ENCODE results near the gene KLF18. TPM values are rescaled to one million over a fixed set of nuclear protein-coding genes. Genes with fewer than 3 reads are reported as not detected.

The KLF18 gene
- total and polyA plus RNA-seq, 2 donors (not counting 3 experiments of a cell fraction or from before 2014, with no cell fraction given), result not detected

GRCh38 chr1:44138239-44138638 is 3.2 kb downstream of the KLF18 start:
- H3K27ac ChIP-seq (ENCODE audit: insufficient read depth, low read depth, low read length), result no peak overlapping the region
- H2AFZ ChIP-seq (ENCODE audit: low read depth, low read length), result no peak overlapping the region
- DNase-seq (ENCODE audit: low read depth, low spot score) (no peak), FAIRE-seq (no peak)
- H3K4me3 ChIP-seq (replicated peaks in 1 of 3; ENCODE audit: insufficient read depth in 1 of 3, low read depth in 1 of 3, low read length in 3 of 3), result no peak overlapping the region
- no peaks in the 10 kb centered on the region for H3K36me3 ChIP-seq (ENCODE audit: control insufficient read depth in 2 of 2, extremely low read depth in 1 of 2, insufficient read depth in 2 of 2, low read length in 2 of 2)
- no TSS peak for BruUV-seq (replicated peaks)
- no peaks in the 10 kb centered on the region for H3K9me1 ChIP-seq (replicated peaks; ENCODE audit: control insufficient read depth, extremely low read depth, insufficient read depth, low read length)
- peaks cover 2 to 3% of the 10 kb centered on the region in 2 experiments for H3K27me3 ChIP-seq (ENCODE audit: control insufficient read depth in 2 of 2, insufficient read depth in 2 of 2, low read length in 2 of 2)
- H3K9ac ChIP-seq (replicated peaks; ENCODE audit: extremely low read depth, insufficient read depth, low read length), result no peak overlapping the region
- TF ChIP-seq FOS (IDR thresholded peaks at IDR 0.05; ENCODE audit: borderline replicate concordance, insufficient read depth, low read length) (no peak), JUN (IDR thresholded peaks at IDR 0.05; ENCODE audit: borderline replicate concordance, insufficient read depth, insufficient read length, low read depth) (no peak), POLR2A (IDR thresholded peaks at IDR 0.05; ENCODE audit: low read depth, low read length) (no peak), EZH2 (IDR thresholded peaks at IDR 0.05; ENCODE audit: borderline replicate concordance, low read depth, low read length, severe bottlenecking) (no peak), MYC (IDR thresholded peaks at IDR 0.05; ENCODE audit: low read depth, low read length) (no peak), CTCF (IDR thresholded peaks at IDR 0.05; ENCODE audit: extremely low read depth in 1 of 2, insufficient read depth in 1 of 2, low read depth in 1 of 2, low read length in 2 of 2) (no peak), GATA2 (IDR thresholded peaks at IDR 0.05; ENCODE audit: insufficient read depth, insufficient read length, low read depth, low read length) (no peak), MAX (IDR thresholded peaks at IDR 0.05; ENCODE audit: insufficient read depth, insufficient read length) (no peak), POLR2AphosphoS5 (IDR thresholded peaks at IDR 0.05; ENCODE audit: insufficient read depth, low read depth, low read length) (no peak)
- H4K20me1 ChIP-seq (replicated peaks; ENCODE audit: control insufficient read depth, extremely low read depth, insufficient read depth, low read length), result no peaks in the 10 kb centered on the region
- ChIA-PET POLR2A (no interaction called here), CTCF (no interaction called here)
- H3K4me2 ChIP-seq (ENCODE audit: insufficient read depth, low read length), result no peak overlapping the region
- no peaks in the 10 kb centered on the region for H3K4me1 ChIP-seq (ENCODE audit: control insufficient read depth, extremely low read depth, insufficient read depth, low read length)
- no peaks in the 10 kb centered on the region for H3K79me2 ChIP-seq (ENCODE audit: control insufficient read depth, insufficient read depth, low read length)
- intact Hi-C loops (cut with micrococcal nuclease) (no loop called here), dilution Hi-C loops (cut with MboI; ENCODE audit: extremely low pct_ligation_motif_present, low sequenced_read_pairs) (no loop called here)
- H3K9me3 ChIP-seq (replicated peaks; ENCODE audit: control insufficient read depth, insufficient read depth, low read length), result no peaks in the 10 kb centered on the region

Data from endothelial cell of umbilical vein (primary cell).